Keratinocyte (primary cell): ENCODE data around the gene RBM17. TPM values are rescaled to one million over a fixed set of nuclear protein-coding genes. Genes with fewer than 3 reads are reported as not detected.
A peak's percentile ranks its signal among the peaks of the same experiment; 100 is the strongest.

Experiments
- DNase-seq: peaks from one replicate; pipeline ENCODE4 v3.0.0-alpha.2; 2011; ENCODE audit warnings: low read depth, missing footprints, low spot score
- FAIRE-seq: peaks from 2 replicates; lab custom pipeline; 2011; peaks lifted over from hg19 to GRCh38; lab: Jason Lieb, UNC
- H2AFZ ChIP-seq: 2 replicates; pipeline ENCODE4 v1.6.0; 2012; ENCODE audit warnings: low read length, control low read depth, inconsistent platforms; ENCODE audit not compliant: control insufficient read depth
- H3K27ac ChIP-seq: 2 replicates; pipeline ENCODE4 v1.5.1; 2011; ENCODE audit warnings: low read length; ENCODE audit not compliant: control insufficient read depth, insufficient read depth
- H3K27me3 ChIP-seq: 3 replicates; pipeline ENCODE4 v1.6.0; 2011; ENCODE audit warnings: low read length; ENCODE audit not compliant: control insufficient read depth, insufficient read depth; ENCODE audit errors: extremely low read depth
- H3K36me3 ChIP-seq, 2 experiments: 2 replicates in 1 of 2; 3 replicates in 1 of 2; pipeline ENCODE4 v1.5.1; 2011; ENCODE audit warnings: low read length in 2 of 2, mild to moderate bottlenecking in 1 of 2; ENCODE audit not compliant: control insufficient read depth in 2 of 2, insufficient read depth in 2 of 2; ENCODE audit errors: extremely low read depth in 1 of 2
- H3K4me1 ChIP-seq: 3 replicates; pipeline ENCODE4 v1.5.1; 2011; ENCODE audit warnings: low read length; ENCODE audit not compliant: control insufficient read depth, insufficient read depth; ENCODE audit errors: extremely low read depth
- H3K4me2 ChIP-seq: 3 replicates; pipeline ENCODE4 v1.6.0; 2011; ENCODE audit warnings: low read depth, low read length; ENCODE audit not compliant: control insufficient read depth, insufficient read depth; ENCODE audit errors: extremely low read depth
- H3K4me3 ChIP-seq, 3 experiments: fragments of 200-600 bp in 1 of 3; sonication (generic) in 1 of 3; 2 replicates in 2 of 3; 3 replicates in 1 of 3; pipeline ENCODE4 v1.5.1; 2011 to 2016; ENCODE audit warnings: low read length in 3 of 3, mild to moderate bottlenecking in 3 of 3, control low read depth in 2 of 3, inconsistent platforms in 1 of 3, low read depth in 1 of 3, mixed read lengths in 1 of 3, mixed run types in 1 of 3, moderate library complexity in 1 of 3; ENCODE audit not compliant: control insufficient read depth in 2 of 3, insufficient read depth in 2 of 3; ENCODE audit errors: extremely low read depth in 1 of 3
- H3K79me2 ChIP-seq: 2 replicates; pipeline ENCODE4 v1.6.0; 2012; ENCODE audit warnings: low read length; ENCODE audit not compliant: control insufficient read depth, insufficient read depth
- H3K9ac ChIP-seq: 3 replicates; pipeline ENCODE4 v1.6.0; 2011; ENCODE audit warnings: low read length; ENCODE audit not compliant: control insufficient read depth, insufficient read depth; ENCODE audit errors: extremely low read depth
- H3K9me1 ChIP-seq: 3 replicates; pipeline ENCODE4 v1.6.0; 2011; ENCODE audit warnings: low read length; ENCODE audit not compliant: control insufficient read depth, insufficient read depth; ENCODE audit errors: extremely low read depth
- H3K9me3 ChIP-seq: 2 replicates; pipeline ENCODE4 v1.5.1; 2012; ENCODE audit warnings: low read depth, low read length; ENCODE audit not compliant: control insufficient read depth
- H4K20me1 ChIP-seq: 3 replicates; pipeline ENCODE4 v1.6.0; 2011; ENCODE audit warnings: low read length; ENCODE audit not compliant: control insufficient read depth, insufficient read depth; ENCODE audit errors: extremely low read depth
- EZH2 ChIP-seq: IDR thresholded peaks from one replicate; pipeline ENCODE4 v1.6.1; 2012; ENCODE audit warnings: inconsistent platforms, mild to moderate bottlenecking, low read length, moderate library complexity
- dilution Hi-C: fragments of 300-500 bp; cut with MboI; formaldehyde crosslinking; loops from one replicate; pipeline ENCODE4 v1.7.0; 2020; ENCODE audit warnings: low sequenced_read_pairs; ENCODE audit not compliant: extremely low pct_ligation_motif_present
- polyA plus RNA-seq, 5 experiments: library from polyadenylated mRNA; depleted of rRNA in 3 of 5; stranded (reverse) in 3 of 5; stranded (forward) in 1 of 5; unstranded in 1 of 5; fragments of >200 nt; gene quantifications; 1 replicate in 1 of 5; 2 replicates in 3 of 5; 3 replicates in 1 of 5; pipeline versions ENCODE4 v1.2.1 to v1.2.3, GENCODE V29; 2011 to 2012; ENCODE audit warnings: missing spikeins in 2 of 5, low read depth in 1 of 5, low replicate concordance in 1 of 5
- TF ChIP-seq, protein P1 (sequence below), 3 experiments: IDR thresholded peaks in 1 of 3; conservative IDR thresholded peaks in 1 of 3; optimal IDR thresholded peaks in 1 of 3; 2 replicates in 2 of 3; 3 replicates in 1 of 3; pipeline versions ENCODE3 to v1.5.1; 2011; ENCODE audit warnings: low read length in 3 of 3, mild to moderate bottlenecking in 3 of 3, moderate library complexity in 2 of 3, control low read depth in 1 of 3, inconsistent platforms in 1 of 3; ENCODE audit not compliant: insufficient read depth in 2 of 3; ENCODE audit errors: extremely low read depth in 1 of 3

The RBM17 gene
- polyA plus RNA-seq, 1 donor (not counting 4 experiments of a cell fraction or from before 2014, with no cell fraction given): 54.8 TPM

DNA sequence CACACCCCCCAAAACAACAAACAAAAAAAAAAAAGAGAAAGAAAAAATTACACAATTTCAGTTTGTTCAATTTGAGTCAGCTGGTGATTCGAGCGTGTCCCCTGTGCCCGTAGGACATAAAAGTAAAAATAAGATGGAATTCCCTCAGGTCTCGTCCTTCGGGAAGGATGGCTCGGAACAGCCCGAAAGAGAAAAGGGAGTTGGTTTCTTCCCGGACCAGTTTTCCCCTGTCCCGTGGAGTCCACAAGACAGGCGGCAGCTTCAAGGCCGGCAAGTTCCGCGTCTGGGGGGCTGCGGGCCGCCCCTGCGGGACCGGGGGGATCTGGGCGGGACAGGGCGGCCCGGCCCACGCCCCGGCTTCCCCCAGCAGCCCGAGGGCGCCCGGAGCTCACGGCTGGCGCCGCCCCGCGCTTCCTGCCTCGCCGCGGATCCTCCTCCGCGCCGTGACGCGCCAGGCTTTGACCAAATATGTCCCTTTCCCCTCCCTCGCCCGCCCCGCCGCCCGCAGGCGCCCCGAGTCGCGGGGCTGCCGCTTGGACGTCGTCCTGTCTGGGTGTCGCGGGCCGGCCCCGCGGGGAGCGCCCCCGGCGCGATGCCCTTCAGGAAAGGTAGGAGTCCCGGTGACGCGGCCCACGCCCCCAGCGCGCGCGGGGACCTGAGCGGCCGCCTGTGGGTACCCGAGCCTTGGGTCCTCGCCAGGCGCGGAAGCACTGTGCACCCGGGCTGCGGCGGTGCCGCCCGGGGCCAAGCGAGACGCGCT lies 55.8 kb downstream of the RBM17 start:
- Histone ChIP-seq H3K79me2 (peaks cover 17% of the 10 kb centered on the region), H3K36me3 (no peaks in the 10 kb centered on the region), H3K4me1 (no peaks in the 10 kb centered on the region), H3K27ac (peak overlapping the region; percentile 79), H3K9ac (peak overlapping the region; percentile 87), H3K9me3 (no peaks in the 10 kb centered on the region), H4K20me1 (no peaks in the 10 kb centered on the region), H3K4me3 (peak overlapping the region; percentile 66 to 86 (median 79)), H3K9me1 (no peaks in the 10 kb centered on the region), H3K27me3 (peaks cover 3% of the 10 kb centered on the region), H3K4me2 (peak overlapping the region; percentile 85), H2AFZ (peak overlapping the region; percentile 87)
- dilution Hi-C loops: no loop called here
- TF ChIP-seq, protein P1, sequence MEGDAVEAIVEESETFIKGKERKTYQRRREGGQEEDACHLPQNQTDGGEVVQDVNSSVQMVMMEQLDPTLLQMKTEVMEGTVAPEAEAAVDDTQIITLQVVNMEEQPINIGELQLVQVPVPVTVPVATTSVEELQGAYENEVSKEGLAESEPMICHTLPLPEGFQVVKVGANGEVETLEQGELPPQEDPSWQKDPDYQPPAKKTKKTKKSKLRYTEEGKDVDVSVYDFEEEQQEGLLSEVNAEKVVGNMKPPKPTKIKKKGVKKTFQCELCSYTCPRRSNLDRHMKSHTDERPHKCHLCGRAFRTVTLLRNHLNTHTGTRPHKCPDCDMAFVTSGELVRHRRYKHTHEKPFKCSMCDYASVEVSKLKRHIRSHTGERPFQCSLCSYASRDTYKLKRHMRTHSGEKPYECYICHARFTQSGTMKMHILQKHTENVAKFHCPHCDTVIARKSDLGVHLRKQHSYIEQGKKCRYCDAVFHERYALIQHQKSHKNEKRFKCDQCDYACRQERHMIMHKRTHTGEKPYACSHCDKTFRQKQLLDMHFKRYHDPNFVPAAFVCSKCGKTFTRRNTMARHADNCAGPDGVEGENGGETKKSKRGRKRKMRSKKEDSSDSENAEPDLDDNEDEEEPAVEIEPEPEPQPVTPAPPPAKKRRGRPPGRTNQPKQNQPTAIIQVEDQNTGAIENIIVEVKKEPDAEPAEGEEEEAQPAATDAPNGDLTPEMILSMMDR (optimal IDR thresholded peaks at IDR 0.05 in 1 of 3, IDR thresholded peaks at IDR 0.05 in 1 of 3, conservative IDR thresholded peaks at IDR 0.05 in 1 of 3; ENCODE audit: extremely low read depth in 1 of 3, insufficient read depth in 2 of 3, low read length in 3 of 3): no peak
- no peak for TF ChIP-seq EZH2
- no peak for DNase-seq
- FAIRE-seq: no peak

DNA sequence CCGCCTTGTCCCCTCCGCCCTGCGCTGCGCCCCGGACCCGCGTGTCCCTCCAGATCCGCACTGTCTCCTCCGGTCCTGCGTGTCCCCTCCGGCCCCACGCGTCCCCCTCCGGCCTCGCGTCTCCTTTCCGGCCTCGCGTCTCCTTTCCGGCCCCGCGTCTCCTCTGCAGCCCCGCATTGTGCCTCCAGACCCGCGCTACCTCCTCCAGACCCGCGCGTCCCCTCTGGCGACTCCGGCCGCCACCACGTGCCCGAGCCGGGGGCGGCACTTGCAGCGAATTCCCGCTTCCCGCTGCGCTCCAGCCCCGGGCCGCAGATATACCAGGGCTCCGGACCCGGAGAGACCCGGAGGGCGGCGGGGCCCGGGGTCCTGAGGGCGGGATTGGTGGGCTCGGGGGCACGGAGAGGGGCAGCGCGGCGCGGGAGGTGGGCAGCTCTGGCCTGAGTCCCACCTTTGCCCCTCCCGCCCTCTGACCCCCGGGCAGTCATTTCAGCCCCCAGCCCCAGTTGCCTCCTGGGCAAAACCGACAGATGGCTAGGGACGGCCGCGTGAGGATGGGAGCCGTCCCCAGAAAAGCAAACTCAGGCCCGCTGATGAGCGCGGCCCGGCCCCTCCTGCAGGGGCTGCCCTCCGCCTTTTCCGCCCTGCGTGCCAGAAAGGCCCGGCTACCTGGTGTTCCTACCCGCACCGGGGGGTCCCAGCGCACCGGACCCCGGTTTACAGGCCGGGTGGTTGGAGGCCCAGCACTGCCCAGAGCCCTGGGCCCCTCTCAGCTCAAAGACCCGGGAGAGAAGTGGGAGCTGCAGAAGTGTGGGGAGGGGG lies 56.5 kb downstream of the RBM17 start:
- dilution Hi-C loops: no loop called here
- no peak for DNase-seq
- H3K27ac ChIP-seq: peak overlapping the region; percentile 14
- H3K4me2 ChIP-seq: peak overlapping the region; percentile 85
- no peak for TF ChIP-seq EZH2
- TF ChIP-seq, protein P1 (optimal IDR thresholded peaks at IDR 0.05 in 1 of 3, IDR thresholded peaks at IDR 0.05 in 1 of 3, conservative IDR thresholded peaks at IDR 0.05 in 1 of 3; ENCODE audit: extremely low read depth in 1 of 3, insufficient read depth in 2 of 3, low read length in 3 of 3): no peak
- H3K4me1 ChIP-seq: no peaks in the 10 kb centered on the region
- peak overlapping the region; percentile 83 for H2AFZ ChIP-seq
- H3K9ac ChIP-seq: peak overlapping the region; percentile 87
- H3K9me1 ChIP-seq: no peaks in the 10 kb centered on the region
- H3K27me3 ChIP-seq: peaks cover 3% of the 10 kb centered on the region
- no peaks in the 10 kb centered on the region for H4K20me1 ChIP-seq
- H3K79me2 ChIP-seq: peaks cover 17% of the 10 kb centered on the region
- no peak for FAIRE-seq
- H3K9me3 ChIP-seq: no peaks in the 10 kb centered on the region
- H3K36me3 ChIP-seq: no peaks in the 10 kb centered on the region
- peak overlapping the region; percentile 66 to 86 (median 79) for H3K4me3 ChIP-seq
